Stimulated activated CD8-positive, alpha-beta memory T cell treated with anti-CD3 and anti-CD28 coated beads, Interleukin-15, amount 100 ng/mL, for 1 hour (primary cell): ENCODE results near the gene MRPL27.
"Not testable (repeated sequence)": the region's sequence is repeated elsewhere in the genome, so short reads cannot be mapped to it uniquely, and the experiment has no call there.

Experiments
- DNase-seq: peaks from one replicate; pipeline ENCODE4 v3.0.0-alpha.2; 2020; ENCODE audit warnings: low read depth

The MRPL27 gene

GRCh38 chr17:50372758-50373556, at the start of gene MRPL27, which contains the start of gene EME1:
TSS of gene MRPL27 (minus strand) at chr17:50373184. CDS start at chr17:50373170, 14 bp downstream.
TSS of gene EME1 (plus strand) at chr17:50373229. CDS start at chr17:50375209, 1,980 bp downstream.
- peak; percentile 73 for DNase-seq

- no peak for DNase-seq
These were observed 49.8 kb upstream of the MRPL27 start for GRCh38 chr17:50422738-50423137.

GRCh38 chr17:50421308-50422051, 48.5 kb upstream of the MRPL27 start:
- no peak for DNase-seq

GRCh38 chr17:50420419-50421112, 47.6 kb upstream of the MRPL27 start:
- DNase-seq, result no peak

- DNase-seq, result not testable (repeated sequence)
These were observed 46.6 kb upstream of the MRPL27 start for GRCh38 chr17:50419577-50419976.

GRCh38 chr17:50414808-50415207, 41.8 kb upstream of the MRPL27 start:
- DNase-seq, result no peak

GRCh38 chr17:50412188-50412732, 39.3 kb upstream of the MRPL27 start:
- no peak for DNase-seq

GRCh38 chr17:50407921-50408320, 34.9 kb upstream of the MRPL27 start:
- DNase-seq, result no peak

- no peak for DNase-seq
These were observed 33.6 kb upstream of the MRPL27 start for GRCh38 chr17:50406578-50406977.

- not testable (repeated sequence) for DNase-seq
These were observed 32.4 kb upstream of the MRPL27 start for GRCh38 chr17:50405351-50405750.

- not testable (repeated sequence) for DNase-seq
These were observed 26.6 kb upstream of the MRPL27 start for GRCh38 chr17:50399591-50399990.

- not testable (repeated sequence) for DNase-seq
These were observed 25.7 kb upstream of the MRPL27 start for GRCh38 chr17:50398672-50399071.

GRCh38 chr17:50397919-50398285, 24.9 kb upstream of the MRPL27 start:
- DNase-seq, result no peak

GRCh38 chr17:50397111-50397918, 24.3 kb upstream of the MRPL27 start, which contains the start of gene LRRC59:
TSS of gene LRRC59 (minus strand) at chr17:50397523. CDS start at chr17:50397317, 206 bp downstream.
- DNase-seq, result peak; percentile 89

- DNase-seq, result no peak
These were observed 23.5 kb upstream of the MRPL27 start for GRCh38 chr17:50396261-50397110.

GRCh38 chr17:50394711-50395110, 21.7 kb upstream of the MRPL27 start:
- DNase-seq, result no peak

- DNase-seq, result no peak
These were observed 20.7 kb upstream of the MRPL27 start for GRCh38 chr17:50393700-50394099.

- DNase-seq, result no peak
These were observed 19.6 kb upstream of the MRPL27 start for GRCh38 chr17:50392621-50393020.

GRCh38 chr17:50389534-50389933, 16.6 kb upstream of the MRPL27 start:
- DNase-seq, result no peak

- no peak for DNase-seq
These were observed 15.7 kb upstream of the MRPL27 start for GRCh38 chr17:50388728-50389127.
